Embryonic facial prominence (tissue), 1 donor: ENCODE measurements around the gene GUCA2B.
A peak's percentile ranks its signal among the peaks of the same experiment; 100 is the strongest.

Source experiments
- DNase-seq: peaks from one replicate; pipeline ENCODE4 v3.0.0-alpha.2; 2016; ENCODE audit errors: extremely low spot score

The GUCA2B gene

DNA sequence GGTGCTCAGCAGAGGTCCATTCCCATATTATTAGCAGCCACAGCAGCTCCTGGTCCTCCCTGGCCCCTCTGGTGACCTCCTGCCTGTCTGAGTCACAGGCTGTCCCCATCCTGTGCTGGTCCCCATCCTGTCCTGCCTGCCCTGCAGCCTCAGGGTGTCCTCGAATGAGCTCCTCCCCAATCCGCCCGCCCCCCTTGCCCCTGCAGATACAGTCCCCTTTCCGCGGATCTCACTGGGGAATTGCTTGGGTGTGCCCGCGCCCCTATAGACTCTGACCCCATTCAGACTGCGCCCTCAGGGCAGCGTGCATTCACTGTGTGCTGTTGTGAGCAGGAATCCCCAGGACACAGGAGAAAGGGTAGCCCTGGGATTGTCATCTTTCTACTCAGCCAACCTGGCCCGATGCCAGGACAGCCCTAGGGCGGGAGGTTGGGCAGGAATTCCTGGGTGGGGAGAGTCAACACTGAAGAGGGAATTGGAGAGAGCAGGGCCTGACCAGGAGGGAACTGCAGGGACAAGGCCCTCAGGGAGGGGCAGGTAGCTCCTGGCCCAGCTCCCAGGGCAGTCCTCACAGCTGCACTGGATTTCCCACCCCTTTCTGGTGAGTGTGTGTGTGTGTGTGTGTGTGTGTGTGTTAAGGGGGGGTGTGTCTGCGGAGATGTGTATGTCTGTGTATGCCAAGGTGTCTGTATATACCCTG lies 12.5 kb downstream of the GUCA2B start:
- DNase-seq: no peak

DNA sequence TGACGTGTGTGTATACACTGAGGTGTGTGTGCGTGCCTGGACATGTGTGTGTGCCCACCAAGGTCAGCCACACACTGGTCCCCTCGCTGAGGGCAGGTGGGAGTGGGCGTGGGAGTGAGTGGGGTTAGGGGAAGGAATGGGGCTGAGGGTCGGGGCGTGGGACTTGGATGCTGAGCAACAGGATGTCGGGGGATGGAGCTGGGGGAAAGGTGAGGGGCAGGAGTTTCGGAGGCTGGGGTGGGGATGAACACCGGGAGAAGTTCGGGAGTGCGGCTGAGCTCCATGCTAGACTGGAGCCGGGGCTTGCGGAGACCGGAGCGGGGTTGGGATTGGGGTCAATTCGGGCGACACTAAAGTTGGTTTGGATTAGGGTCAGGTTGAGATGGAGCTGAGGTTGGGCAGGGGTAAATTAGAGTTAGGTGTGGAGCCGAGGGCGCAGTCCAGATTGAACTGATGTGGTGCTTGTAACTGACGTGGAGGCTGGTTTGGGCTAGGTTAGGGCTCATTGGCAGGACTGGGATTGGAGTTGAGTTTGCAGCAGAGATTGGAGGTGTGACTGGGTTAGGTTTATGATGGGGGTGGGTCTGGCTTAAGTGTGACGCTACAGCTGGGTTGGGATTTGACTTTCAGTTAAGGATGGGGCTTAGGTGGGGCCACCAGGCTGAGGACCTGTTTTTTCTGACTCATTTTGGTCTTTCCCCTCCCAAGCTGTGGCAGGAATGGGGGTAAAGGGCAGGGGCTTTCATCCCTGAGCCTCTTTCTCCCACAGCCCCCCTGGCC lies 14.6 kb downstream of the GUCA2B start:
- no peak for DNase-seq

DNA sequence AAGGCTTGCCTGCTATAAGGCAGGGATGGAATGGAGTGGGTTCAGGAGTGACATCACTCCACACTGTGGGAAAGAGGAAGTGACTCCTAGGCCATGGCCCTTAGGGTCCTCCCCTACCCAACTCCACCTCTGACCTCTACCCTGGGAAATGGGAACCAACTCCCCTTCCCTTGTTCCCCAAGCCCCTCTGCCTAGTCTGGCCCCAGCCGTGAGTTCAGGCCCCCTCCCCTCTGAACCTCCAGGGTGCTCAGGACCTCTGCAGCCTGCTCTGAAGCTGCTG lies 15.1 kb downstream of the GUCA2B start:
- no peak for DNase-seq

- no peak for DNase-seq
Measured at GRCh38 chr1:42168763-42169162, 15.6 kb downstream of the GUCA2B start.

- DNase-seq: no peak
Measured at GRCh38 chr1:42170779-42171621, 17.8 kb downstream of the GUCA2B start.

DNA sequence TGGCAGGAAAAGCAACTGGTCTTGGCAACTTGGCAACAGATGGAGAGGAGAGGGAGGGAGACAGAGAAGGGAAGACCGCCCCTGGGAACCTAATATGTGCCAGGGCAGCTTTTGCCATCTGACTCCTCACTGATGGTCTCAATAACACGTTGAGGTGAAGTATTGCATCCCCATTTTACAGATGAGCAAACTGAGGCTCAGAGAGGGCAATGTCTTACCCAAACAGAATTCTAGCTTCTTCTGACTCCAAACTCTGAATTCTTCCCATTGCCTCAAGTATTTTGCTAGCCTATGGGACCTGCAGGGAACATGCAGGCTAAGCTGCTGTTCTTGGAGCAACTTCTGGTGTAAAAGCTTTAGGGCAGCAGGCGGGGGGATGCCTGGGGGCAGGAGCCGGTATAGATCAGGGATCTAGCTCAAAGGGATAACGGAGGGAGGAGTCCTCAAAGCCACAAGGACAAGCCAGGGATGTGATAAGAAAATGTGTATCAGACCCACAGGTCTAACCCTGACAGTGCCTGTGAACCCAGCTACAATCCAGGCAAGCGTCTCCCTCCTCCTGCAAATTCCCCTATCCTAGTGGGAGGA lies 18.6 kb downstream of the GUCA2B start:
- no peak for DNase-seq

DNA sequence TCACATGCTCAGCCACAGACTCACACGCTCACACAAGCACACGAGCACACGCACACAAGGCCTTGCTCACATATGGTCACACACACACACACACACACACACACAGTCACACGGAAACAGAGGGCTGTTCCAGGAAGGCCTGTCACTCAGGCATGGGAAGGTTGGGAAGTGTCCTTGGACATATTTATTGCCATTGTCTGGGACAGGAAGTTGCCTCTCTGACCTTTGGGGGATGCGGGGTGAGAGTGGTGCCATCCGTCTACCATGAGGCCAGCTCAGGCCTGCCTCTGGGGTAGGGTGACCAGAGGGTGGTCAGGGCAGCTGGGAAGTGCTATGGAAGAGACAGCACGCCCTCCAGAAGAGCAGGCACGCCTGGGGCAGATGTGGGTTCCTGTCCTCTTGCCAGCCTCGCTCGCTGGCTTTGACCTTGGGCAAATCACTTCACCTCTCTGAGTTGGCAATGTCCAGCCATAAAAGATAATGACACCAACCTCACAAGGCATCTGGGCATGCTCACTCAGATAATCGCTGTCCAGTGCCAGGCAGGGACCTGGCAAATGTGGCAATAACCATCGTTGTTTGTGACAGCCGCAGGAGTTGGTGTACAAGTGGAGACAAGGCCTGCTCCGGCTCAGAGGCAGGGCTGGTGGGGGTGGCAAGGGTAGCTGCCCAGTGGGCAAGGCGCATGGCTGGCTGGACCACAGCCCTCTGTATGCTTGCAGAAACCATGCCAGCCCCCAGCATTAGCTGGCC lies 19.3 kb downstream of the GUCA2B start:
- no peak for DNase-seq

- DNase-seq: no peak
Measured at GRCh38 chr1:42173155-42173933, 20.1 kb downstream of the GUCA2B start.

GRCh38 chr1:42173961-42174735 lies 20.9 kb downstream of the GUCA2B start:
- DNase-seq: peak; percentile 46

DNA sequence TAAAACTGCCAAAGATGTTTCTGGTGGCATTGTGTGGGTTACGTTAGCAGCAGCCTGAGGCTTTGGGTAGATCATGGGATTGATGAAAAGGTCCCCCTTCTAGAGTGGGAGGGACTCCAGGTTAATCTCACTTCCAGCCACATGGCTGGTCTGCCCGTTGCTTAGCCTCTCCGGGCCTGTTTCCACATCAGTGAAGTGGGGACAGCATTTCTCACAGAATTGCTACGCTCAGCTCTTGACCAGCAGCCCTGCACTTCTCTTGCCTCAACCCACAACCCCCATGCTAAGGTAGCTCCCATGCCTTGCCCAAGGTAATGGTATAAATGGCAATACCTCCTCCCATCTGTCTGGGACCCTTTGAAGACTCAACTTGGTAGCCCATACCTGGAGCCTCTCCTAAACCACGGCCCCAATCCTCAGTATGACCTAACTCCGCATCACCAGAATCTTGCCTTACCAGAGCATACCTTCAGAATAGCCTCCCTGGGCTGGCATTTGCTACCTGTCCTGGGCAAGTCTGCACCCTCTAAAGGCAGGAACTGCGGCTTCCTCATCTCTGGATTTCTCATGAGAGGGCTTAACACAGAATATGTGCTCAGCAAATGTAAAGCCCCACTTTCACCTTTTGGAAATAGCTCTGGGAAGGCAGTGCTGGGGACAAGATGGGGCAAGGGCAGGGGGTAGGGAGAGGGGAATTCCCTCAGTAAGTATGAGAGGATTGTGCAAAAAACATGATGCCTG lies 22.3 kb downstream of the GUCA2B start:
- no peak for DNase-seq

- no peak for DNase-seq
Measured at GRCh38 chr1:42176902-42177519, 23.8 kb downstream of the GUCA2B start.

GRCh38 chr1:42177541-42177981 lies 24.4 kb downstream of the GUCA2B start:
- no peak for DNase-seq

DNA sequence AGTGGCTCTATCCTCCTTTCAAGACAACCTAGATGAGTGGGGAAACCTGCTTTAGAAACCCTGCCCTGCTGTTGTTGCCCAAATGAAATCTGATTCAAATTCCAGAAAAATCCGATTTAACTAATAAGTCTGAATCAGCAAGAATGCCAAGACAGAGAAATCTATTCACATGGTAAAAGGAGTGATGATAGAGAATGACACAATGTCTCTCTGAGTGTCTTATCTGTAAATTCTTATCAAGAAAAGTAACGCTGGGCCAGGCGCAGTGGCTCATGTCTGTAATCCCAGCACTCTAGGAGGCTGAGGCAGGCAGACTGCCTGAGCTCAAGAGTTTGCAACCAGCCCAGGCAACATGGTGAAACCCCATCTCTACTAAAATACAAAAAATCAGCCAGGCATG lies 25.0 kb downstream of the GUCA2B start:
- no peak for DNase-seq

- no peak for DNase-seq
Measured at GRCh38 chr1:42179275-42179674, 26.1 kb downstream of the GUCA2B start.

- DNase-seq: no peak
Measured at GRCh38 chr1:42179900-42180329, 26.7 kb downstream of the GUCA2B start.

GRCh38 chr1:42181687-42182086 lies 28.5 kb downstream of the GUCA2B start:
- DNase-seq: no peak

DNA sequence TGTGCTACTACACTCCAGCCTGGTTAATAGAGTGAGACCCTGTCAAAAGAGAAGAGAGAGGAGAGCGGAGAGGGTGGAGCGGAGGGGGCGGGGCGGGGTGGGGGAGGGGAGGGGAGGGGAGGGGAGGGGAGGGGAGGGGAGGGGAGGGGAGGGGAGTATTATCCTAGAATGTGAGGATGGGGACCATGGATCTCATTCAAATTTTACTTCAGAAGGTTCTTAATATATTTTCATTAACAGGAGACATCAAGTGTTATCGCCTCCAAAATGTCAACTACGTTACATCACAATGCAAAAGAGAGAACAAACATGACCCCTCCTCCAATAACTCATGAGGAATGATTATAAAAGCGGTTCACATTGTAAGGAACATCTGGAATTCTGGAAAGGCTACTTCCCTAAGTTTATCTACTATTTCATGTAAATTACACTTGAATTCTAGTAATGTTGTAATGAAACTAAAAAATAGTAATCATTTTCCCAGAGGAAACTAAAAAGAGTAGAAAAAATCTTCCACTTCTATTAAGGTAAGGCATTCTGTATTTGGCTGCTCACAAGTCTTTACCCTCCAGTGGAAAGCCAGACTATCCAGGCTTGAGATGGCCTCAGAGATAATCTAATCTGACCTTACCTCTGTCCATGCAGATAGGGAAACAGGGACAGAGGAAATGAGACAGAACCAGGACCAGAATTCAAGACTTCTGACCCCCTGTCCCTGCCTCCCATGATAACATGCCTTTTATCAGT lies 30.2 kb downstream of the GUCA2B start:
- DNase-seq: no peak

- DNase-seq: no peak
Measured at GRCh38 chr1:42183957-42184268, 30.7 kb downstream of the GUCA2B start.
